SK-N-SH treated with all-trans-retinoic acid at 6 μM for 48 hours (cell line): Measurements from ENCODE around the gene SLC4A7.

ENCODE experiments used
- ARNTL ChIP-seq: fragments of 450-650 bp; formaldehyde crosslinking; IDR thresholded peaks from 2 replicates; pipeline ENCODE4 v1.5.0; 2020; ENCODE audit warnings: low read depth, mild to moderate bottlenecking, moderate library complexity, borderline replicate concordance
- CSRNP3 ChIP-seq: fragments of 250-450 bp; sonication (Bioruptor Pico); IDR thresholded peaks from 2 replicates; pipeline ENCODE4 v1.5.1; 2021; ENCODE audit warnings: mild to moderate bottlenecking, moderate library complexity
- OSR1 ChIP-seq: fragments of 250-450 bp; sonication (Bioruptor Pico); IDR thresholded peaks from 2 replicates; pipeline ENCODE4 v1.8.0; 2022; ENCODE audit warnings: moderate library complexity, mild to moderate bottlenecking, inconsistent platforms
- PATZ1 ChIP-seq: fragments of 250-450 bp; sonication (Bioruptor Pico); IDR thresholded peaks from 2 replicates; pipeline ENCODE4 v1.8.0; 2020; ENCODE audit warnings: mild to moderate bottlenecking, moderate library complexity, borderline replicate concordance
- POU6F1 ChIP-seq: fragments of 250-450 bp; sonication (Bioruptor Pico); IDR thresholded peaks from 2 replicates; pipeline ENCODE4 v1.8.0; 2021; ENCODE audit warnings: low read depth, mild to moderate bottlenecking, moderate library complexity, borderline replicate concordance
- RARB ChIP-seq: fragments of 250-450 bp; sonication (Bioruptor Pico); IDR thresholded peaks from 2 replicates; pipeline ENCODE4 v1.8.0; 2021; ENCODE audit warnings: mild to moderate bottlenecking, moderate library complexity
- TCF4 ChIP-seq: fragments of 250-450 bp; sonication (Bioruptor Pico); IDR thresholded peaks from 2 replicates; pipeline ENCODE4 v1.8.0; 2021; ENCODE audit warnings: mild to moderate bottlenecking, moderate library complexity, borderline replicate concordance
- ZC3H10 ChIP-seq: fragments of 250-450 bp; sonication (Bioruptor Pico); IDR thresholded peaks from 2 replicates; pipeline ENCODE4 v1.5.1; 2021; ENCODE audit warnings: mild to moderate bottlenecking, moderate library complexity
- ZFP3 ChIP-seq: fragments of 250-450 bp; sonication (Bioruptor Pico); IDR thresholded peaks from 2 replicates; pipeline ENCODE4 v1.5.0; 2020; ENCODE audit warnings: mild to moderate bottlenecking, moderate library complexity
- ZFP30 ChIP-seq: fragments of 450-650 bp; formaldehyde crosslinking; IDR thresholded peaks from 2 replicates; pipeline ENCODE4 v1.5.0; 2022; ENCODE audit warnings: mild to moderate bottlenecking, moderate library complexity
- ZNF70 ChIP-seq: fragments of 450-650 bp; formaldehyde crosslinking; IDR thresholded peaks from 2 replicates; pipeline ENCODE4 v1.5.0; 2020; ENCODE audit warnings: mild to moderate bottlenecking, moderate library complexity
- ZNF8 ChIP-seq: fragments of 450-650 bp; formaldehyde crosslinking; IDR thresholded peaks from 2 replicates; pipeline ENCODE4 v1.5.0; 2020; ENCODE audit warnings: mild to moderate bottlenecking, moderate library complexity

GRCh38 chr3:27528791-27529190 lies 44.6 kb upstream of the SLC4A7 start:
- TF ChIP-seq PATZ1 (CRISPR knock-in tag) (no peak), POU6F1 (CRISPR knock-in tag) (no peak), ZFP30 (CRISPR knock-in tag) (no peak), OSR1 (CRISPR knock-in tag) (no peak), RARB (CRISPR knock-in tag) (no peak), ZC3H10 (CRISPR knock-in tag) (no peak), ZFP3 (no peak), CSRNP3 (no peak), TCF4 (CRISPR knock-in tag) (no peak), ZNF70 (CRISPR knock-in tag) (no peak), ARNTL (no peak), ZNF8 (CRISPR knock-in tag) (no peak)
